ENCODE data around the gene CDC42SE1.

CDC42SE1 gene

DNA sequence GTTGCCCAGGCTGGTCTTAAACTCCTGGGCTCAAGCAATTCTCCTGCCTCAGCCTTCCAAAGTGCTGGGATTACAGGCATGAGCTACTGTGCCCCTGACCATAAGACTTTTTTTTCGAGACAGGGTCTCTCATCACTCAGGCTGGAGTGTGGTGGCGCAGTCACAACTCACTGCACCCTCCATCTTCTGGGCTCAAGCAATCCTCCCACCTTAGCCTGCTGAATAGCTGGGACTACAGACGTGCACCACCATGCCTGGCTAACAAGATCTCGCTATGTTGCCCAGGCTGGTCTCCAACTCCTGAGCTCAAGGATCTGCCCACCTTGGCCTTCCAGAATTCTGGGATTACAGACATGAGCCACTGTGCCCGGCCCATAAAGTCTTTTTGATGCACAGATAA, 10.0 kb downstream of the CDC42SE1 start:
- peaks cover 35 to 52% (median 49%) of the 10 kb centered on the region in 11 experiments for H3K36me3 ChIP-seq
- H3K27ac ChIP-seq = no peak overlapping the region
- peaks cover 11 to 36% (median 13%) of the 10 kb centered on the region in 10 experiments; a peak in 19 of 20 replicates for H3K4me1 ChIP-seq
- no peak overlapping the region for H3K9ac ChIP-seq
- peak overlapping the region in 2 of 11 experiments; percentile 7 to 8; a peak in 2 of 22 replicates for H3K4me2 ChIP-seq
- peaks cover 0 to 9% (median 0%) of the 10 kb centered on the region in 11 experiments; a peak in 2 of 22 replicates for H3K9me3 ChIP-seq (replicated peaks in 1 of 11)
- H3K4me3 ChIP-seq = no peak overlapping the region
- no peak for TF ChIP-seq Cebpa-rat (IDR thresholded peaks at IDR 0.05)
- H4K20me1 ChIP-seq = peaks cover 42 to 80% (median 72%) of the 10 kb centered on the region in 11 experiments
- H3K27me3 ChIP-seq = peaks cover 38 to 82% (median 60%) of the 10 kb centered on the region in 11 experiments

DNA sequence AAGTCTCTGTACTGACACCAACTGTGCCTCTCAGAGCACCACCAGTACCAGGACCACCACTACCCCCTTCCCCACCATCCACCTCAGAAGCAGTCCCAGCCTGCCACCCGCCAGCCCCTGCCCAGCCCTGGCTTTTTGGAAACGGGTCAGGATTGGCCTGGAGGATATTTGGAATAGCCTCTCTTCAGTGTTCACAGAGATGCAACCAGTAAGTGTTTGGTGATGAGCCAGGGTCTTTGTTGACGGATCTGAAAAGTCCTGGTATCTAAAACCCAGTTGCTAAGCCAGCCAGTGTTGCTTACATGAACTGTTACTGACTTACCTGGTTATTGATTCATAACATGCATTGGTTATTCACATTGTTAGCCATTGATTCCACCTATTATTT, 10.8 kb downstream of the CDC42SE1 start:
- Histone ChIP-seq H3K9ac (peak overlapping the region in 4 of 11 experiments; percentile 30 to 67 (median 46); a peak in 4 of 22 replicates), H4K20me1 (peaks cover 34 to 72% (median 63%) of the 10 kb centered on the region in 11 experiments), H3K4me3 (peak overlapping the region; percentile 47 to 68 (median 57)), H3K4me2 (peak overlapping the region; percentile 73 to 99 (median 82)), H3K27ac (no peak overlapping the region), H3K9me3 (replicated peaks in 1 of 11) (peaks cover 0 to 9% (median 0%) of the 10 kb centered on the region in 11 experiments; a peak in 2 of 22 replicates), H3K4me1 (peaks cover 11 to 28% (median 13%) of the 10 kb centered on the region in 10 experiments; a peak in 19 of 20 replicates), H3K27me3 (peaks cover 38 to 78% (median 60%) of the 10 kb centered on the region in 11 experiments), H3K36me3 (peaks cover 27 to 49% (median 40%) of the 10 kb centered on the region in 11 experiments)
- no peak for TF ChIP-seq Cebpa-rat (IDR thresholded peaks at IDR 0.05)

DNA sequence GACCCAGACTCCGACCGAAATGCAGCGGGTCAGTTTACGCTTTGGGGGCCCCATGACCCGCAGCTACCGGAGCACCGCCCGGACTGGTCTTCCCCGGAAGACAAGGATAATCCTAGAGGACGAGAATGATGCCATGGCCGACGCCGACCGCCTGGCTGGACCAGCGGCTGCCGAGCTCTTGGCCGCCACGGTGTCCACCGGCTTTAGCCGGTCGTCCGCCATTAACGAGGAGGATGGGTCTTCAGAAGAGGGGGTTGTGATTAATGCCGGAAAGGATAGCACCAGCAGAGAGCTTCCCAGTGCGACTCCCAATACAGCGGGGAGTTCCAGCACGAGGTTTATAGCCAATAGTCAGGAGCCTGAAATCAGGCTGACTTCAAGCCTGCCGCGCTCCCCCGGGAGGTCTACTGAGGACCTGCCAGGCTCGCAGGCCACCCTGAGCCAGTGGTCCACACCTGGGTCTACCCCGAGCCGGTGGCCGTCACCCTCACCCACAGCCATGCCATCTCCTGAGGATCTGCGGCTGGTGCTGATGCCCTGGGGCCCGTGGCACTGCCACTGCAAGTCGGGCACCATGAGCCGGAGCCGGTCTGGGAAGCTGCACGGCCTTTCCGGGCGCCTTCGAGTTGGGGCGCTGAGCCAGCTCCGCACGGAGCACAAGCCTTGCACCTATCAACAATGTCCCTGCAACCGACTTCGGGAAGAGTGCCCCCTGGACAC, 11.3 kb downstream of the CDC42SE1 start:
- peaks cover 11 to 28% (median 13%) of the 10 kb centered on the region in 10 experiments; a peak in 19 of 20 replicates for H3K4me1 ChIP-seq
- peak overlapping the region; percentile 47 to 68 (median 57) for H3K4me3 ChIP-seq
- no peak for TF ChIP-seq Cebpa-rat (IDR thresholded peaks at IDR 0.05)
- no peak overlapping the region for H3K27ac ChIP-seq
- peaks cover 38 to 77% (median 60%) of the 10 kb centered on the region in 11 experiments for H3K27me3 ChIP-seq
- H4K20me1 ChIP-seq = peaks cover 34 to 66% (median 58%) of the 10 kb centered on the region in 11 experiments
- peaks cover 0 to 9% (median 0%) of the 10 kb centered on the region in 11 experiments; a peak in 2 of 22 replicates for H3K9me3 ChIP-seq (replicated peaks in 1 of 11)
- H3K36me3 ChIP-seq = peaks cover 22 to 46% (median 35%) of the 10 kb centered on the region in 11 experiments
- peak overlapping the region; percentile 73 to 99 (median 82) for H3K4me2 ChIP-seq
- H3K9ac ChIP-seq = peak overlapping the region; percentile 5 to 67 (median 39); a peak in 15 of 22 replicates

DNA sequence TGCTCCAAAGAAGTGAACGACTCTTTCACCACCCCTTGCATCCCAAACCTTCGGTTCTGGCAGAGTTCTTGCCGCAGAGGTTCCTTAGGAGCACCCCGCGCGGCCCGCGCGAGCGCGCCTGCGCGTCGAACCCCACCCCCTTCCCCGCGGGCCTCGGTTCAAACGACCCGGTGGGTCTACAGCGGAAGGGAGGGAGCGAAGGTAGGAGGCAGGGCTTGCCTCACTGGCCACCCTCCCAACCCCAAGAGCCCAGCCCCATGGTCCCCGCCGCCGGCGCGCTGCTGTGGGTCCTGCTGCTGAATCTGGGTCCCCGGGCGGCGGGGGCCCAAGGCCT, 11.9 kb downstream of the CDC42SE1 start, which contains the start of gene C1orf56:
Gene C1orf56 (plus strand): TSS at position 161 of the 334 bp plus-strand sequence. CDS start 97 bp downstream, at position 258.
- no peak for TF ChIP-seq Cebpa-rat (IDR thresholded peaks at IDR 0.05)
- Histone ChIP-seq H4K20me1 (peaks cover 29 to 61% (median 53%) of the 10 kb centered on the region in 11 experiments), H3K4me2 (peak within 1 kb of the TSS; percentile 73 to 99 (median 82)), H3K4me1 (peaks cover 11 to 28% (median 13%) of the 10 kb centered on the region in 10 experiments; a peak in 19 of 20 replicates), H3K27me3 (peaks cover 38 to 72% (median 60%) of the 10 kb centered on the region in 11 experiments), H3K36me3 (peaks cover 16 to 41% (median 30%) of the 10 kb centered on the region in 11 experiments), H3K9me3 (replicated peaks in 1 of 11) (peaks cover 0 to 9% (median 0%) of the 10 kb centered on the region in 11 experiments; a peak in 2 of 22 replicates), H3K27ac (no peak within 1 kb of the TSS), H3K4me3 (peak within 1 kb of the TSS; percentile 47 to 68 (median 57)), H3K9ac (peak within 1 kb of the TSS; percentile 5 to 67 (median 39); a peak in 15 of 22 replicates)

DNA sequence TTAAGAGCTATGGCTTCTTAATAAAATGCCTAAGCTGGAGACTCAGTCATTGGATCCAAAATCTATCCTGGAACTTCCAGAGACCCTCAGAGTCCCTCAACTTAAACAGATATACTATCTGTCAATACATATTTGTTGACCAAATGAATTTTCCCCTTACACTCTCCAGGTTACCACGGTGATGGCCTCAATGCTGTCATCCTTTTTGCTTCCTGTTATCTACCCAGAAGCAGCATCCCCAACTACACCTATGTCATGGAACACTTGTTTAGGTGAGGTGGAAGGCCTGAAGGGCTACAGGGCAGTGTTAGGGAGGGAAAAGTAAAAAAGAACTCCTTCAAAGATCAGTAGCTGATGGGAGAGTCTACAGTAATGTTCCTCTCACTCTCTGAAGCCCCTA, 16.3 kb downstream of the CDC42SE1 start:
- Histone ChIP-seq H3K9ac (no peak overlapping the region), H3K4me3 (no peak overlapping the region), H3K4me1 (peaks cover 3 to 15% (median 6%) of the 10 kb centered on the region in 10 experiments; a peak in 19 of 20 replicates), H3K27me3 (peaks cover 19 to 29% (median 27%) of the 10 kb centered on the region in 11 experiments), H4K20me1 (peaks cover 0 to 17% (median 11%) of the 10 kb centered on the region in 11 experiments; a peak in 17 of 22 replicates), H3K9me3 (replicated peaks in 1 of 11) (peaks cover 0 to under 1% (median 0%) of the 10 kb centered on the region in 11 experiments; a peak in 1 of 22 replicates), H3K27ac (no peak overlapping the region), H3K36me3 (peaks cover 0 to 10% (median 0%) of the 10 kb centered on the region in 11 experiments; a peak in 2 of 22 replicates), H3K4me2 (no peak overlapping the region)
- no peak for TF ChIP-seq Cebpa-rat (IDR thresholded peaks at IDR 0.05)

DNA sequence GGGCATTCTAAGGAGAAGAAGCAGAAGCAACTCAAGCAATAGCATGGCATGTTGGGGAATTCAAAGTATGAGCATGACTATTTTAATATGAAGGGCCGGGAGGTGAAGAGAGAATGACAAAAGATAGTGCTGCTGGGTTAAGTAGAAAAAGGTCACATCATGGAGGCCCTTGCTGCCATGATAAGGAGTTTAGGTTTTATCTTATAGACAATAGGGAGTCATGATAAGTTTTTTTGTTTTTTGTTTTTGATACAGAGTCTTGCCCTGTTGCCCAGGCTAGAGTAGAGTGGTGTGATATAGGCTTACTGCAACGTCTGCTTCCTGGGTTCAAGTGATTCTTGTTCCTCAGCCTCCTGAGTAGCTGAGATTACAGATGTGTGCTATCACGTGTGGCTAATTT, 19.9 kb downstream of the CDC42SE1 start:
- Histone ChIP-seq H3K4me2 (no peak overlapping the region), H3K27ac (no peak overlapping the region), H3K9me3 (replicated peaks in 1 of 11) (no peaks in the 10 kb centered on the region), H4K20me1 (no peaks in the 10 kb centered on the region), H3K27me3 (no peaks in the 10 kb centered on the region), H3K36me3 (peaks cover 10 to 32% (median 20%) of the 10 kb centered on the region in 11 experiments), H3K4me1 (no peaks in the 10 kb centered on the region), H3K9ac (no peak overlapping the region), H3K4me3 (no peak overlapping the region)
- no peak for TF ChIP-seq Cebpa-rat (IDR thresholded peaks at IDR 0.05)

DNA sequence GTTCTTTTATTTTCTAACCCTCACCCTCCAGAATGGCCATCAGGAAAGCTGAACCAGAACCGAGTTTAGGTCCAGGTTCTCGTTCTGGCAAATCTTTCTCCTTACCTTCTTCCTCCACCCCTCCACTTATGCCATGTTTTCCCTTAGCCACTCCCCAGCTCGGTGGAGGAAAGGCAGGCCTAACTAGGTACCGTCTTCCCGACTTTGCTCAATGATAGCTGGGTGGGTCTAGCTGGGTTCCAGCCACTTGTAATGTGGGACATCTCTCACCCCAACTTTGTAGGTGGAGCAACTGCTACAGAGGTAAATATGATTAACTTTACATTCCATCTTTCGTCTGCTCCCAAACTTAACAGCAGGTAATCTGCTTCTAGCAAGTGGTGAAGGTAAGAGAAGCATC, 22.4 kb downstream of the CDC42SE1 start:
- Histone ChIP-seq H3K27me3 (no peaks in the 10 kb centered on the region), H3K36me3 (peaks cover 24 to 50% (median 39%) of the 10 kb centered on the region in 11 experiments), H3K9ac (no peak overlapping the region), H3K4me3 (no peak overlapping the region), H4K20me1 (no peaks in the 10 kb centered on the region), H3K9me3 (replicated peaks in 1 of 11) (no peaks in the 10 kb centered on the region), H3K4me2 (no peak overlapping the region), H3K4me1 (peaks cover 0 to 9% (median 0%) of the 10 kb centered on the region in 10 experiments; a peak in 5 of 20 replicates), H3K27ac (no peak overlapping the region)
- no peak for TF ChIP-seq Cebpa-rat (IDR thresholded peaks at IDR 0.05)

DNA sequence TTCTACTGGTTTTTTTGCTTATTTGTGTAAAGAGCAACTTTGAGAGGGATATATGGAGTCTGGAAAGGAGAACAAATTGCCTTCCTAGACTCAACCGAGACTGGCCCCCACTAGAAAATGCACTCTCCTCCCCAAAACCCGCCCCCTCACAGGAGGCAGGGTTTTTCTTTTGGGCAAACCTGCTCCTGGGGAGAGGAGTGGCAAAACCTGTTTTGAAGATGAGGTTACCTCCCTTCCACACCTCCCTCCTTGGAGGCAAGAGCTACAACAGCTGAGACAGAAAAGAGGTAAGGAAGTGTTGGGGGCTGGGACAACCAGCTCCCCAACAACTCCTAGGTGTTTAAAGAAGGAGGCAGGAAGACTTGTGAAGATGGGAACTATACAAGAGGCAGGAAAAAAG, 23.1 kb downstream of the CDC42SE1 start, which contains the start of gene BNIPL:
Gene BNIPL (plus strand): TSS at position 231 of the 400 bp plus-strand sequence. CDS start 140 bp downstream, at position 371.
- no peak within 1 kb of the TSS for H3K4me2 ChIP-seq
- H3K9ac ChIP-seq = no peak within 1 kb of the TSS
- no peak for TF ChIP-seq Cebpa-rat (IDR thresholded peaks at IDR 0.05)
- no peak within 1 kb of the TSS for H3K4me3 ChIP-seq
- no peaks in the 10 kb centered on the region for H3K27me3 ChIP-seq
- H3K27ac ChIP-seq = no peak within 1 kb of the TSS
- H3K9me3 ChIP-seq (replicated peaks in 1 of 11) = no peaks in the 10 kb centered on the region
- H4K20me1 ChIP-seq = no peaks in the 10 kb centered on the region
- peaks cover 31 to 57% (median 46%) of the 10 kb centered on the region in 11 experiments for H3K36me3 ChIP-seq
- peaks cover 0 to 9% (median 0%) of the 10 kb centered on the region in 10 experiments; a peak in 5 of 20 replicates for H3K4me1 ChIP-seq

DNA sequence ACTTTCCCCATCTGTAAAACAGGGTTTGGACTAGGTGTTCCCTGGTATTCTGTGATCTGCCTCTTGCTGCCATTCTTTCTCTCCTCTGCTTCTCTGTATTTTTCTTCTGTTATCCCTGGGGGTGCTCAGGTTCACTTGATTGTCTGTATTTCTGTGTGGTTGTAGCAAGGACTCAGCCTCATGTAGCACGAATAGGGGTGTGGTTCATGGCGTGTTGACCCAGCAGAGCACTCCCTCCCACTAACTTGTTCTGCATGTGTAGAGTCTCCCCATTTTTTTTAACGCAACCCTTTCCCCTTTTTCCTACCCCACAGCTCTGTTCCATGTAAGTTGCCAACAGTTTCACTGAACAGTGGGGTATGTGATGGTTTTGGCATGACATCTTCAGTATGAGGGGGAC, 24.3 kb downstream of the CDC42SE1 start:
- H3K36me3 ChIP-seq = peaks cover 42 to 69% (median 58%) of the 10 kb centered on the region in 11 experiments
- H3K4me3 ChIP-seq = no peak overlapping the region
- no peak overlapping the region for H3K4me2 ChIP-seq
- no peaks in the 10 kb centered on the region for H3K27me3 ChIP-seq
- H3K9ac ChIP-seq = no peak overlapping the region
- H3K9me3 ChIP-seq (replicated peaks in 1 of 11) = no peaks in the 10 kb centered on the region
- H4K20me1 ChIP-seq = no peaks in the 10 kb centered on the region
- H3K27ac ChIP-seq = no peak overlapping the region
- peaks cover 0 to 9% (median 0%) of the 10 kb centered on the region in 10 experiments; a peak in 5 of 20 replicates for H3K4me1 ChIP-seq
- TF ChIP-seq Cebpa-rat (IDR thresholded peaks at IDR 0.05) = no peak
